Gastroesophageal sphincter (tissue), 4 donors: ENCODE measurements around the gene COL18A1. TPM values are rescaled to one million over a fixed set of nuclear protein-coding genes. Genes with fewer than 3 reads are reported as not detected.

Experiments
- ATAC-seq: fragments of 150-250 bp; one replicate; pipeline ENCODE4 v1.9.1; 2016; ENCODE audit warnings: mild to moderate bottlenecking, moderate library complexity
- H3K27ac ChIP-seq, 4 donors: fragments of 200-600 bp; sonication (generic) in 3 of 4; 1 replicate in 3 of 4; 2 replicates in 1 of 4; pipeline ENCODE4 v1.5.1; 2016 to 2019
- H3K27me3 ChIP-seq: fragments of 200-600 bp; sonication (generic); one replicate; pipeline ENCODE4 v1.5.1; 2019
- H3K36me3 ChIP-seq, 2 donors: fragments of 200-600 bp; sonication (generic); one replicate each; pipeline ENCODE4 v1.5.1; 2019; ENCODE audit warnings: control low read depth in 1 of 2
- H3K4me1 ChIP-seq, 3 donors: fragments of 200-600 bp; sonication (generic); 1 replicate in 2 of 3; 2 replicates in 1 of 3; pipeline ENCODE4 v1.5.1; 2016 to 2019; ENCODE audit warnings: control low read depth in 2 of 3
- H3K4me3 ChIP-seq, 2 donors: fragments of 200-600 bp; sonication (generic); one replicate each; pipeline ENCODE4 v1.5.1; 2019; ENCODE audit warnings: mild to moderate bottlenecking in 1 of 2, moderate library complexity in 1 of 2
- H3K9me3 ChIP-seq, 3 donors: fragments of 200-600 bp; sonication (generic); one replicate each; pipeline ENCODE4 v1.5.1; 2017 to 2019; ENCODE audit warnings: control low read depth in 2 of 3
- EP300 ChIP-seq: sonication (generic); formaldehyde crosslinking; IDR thresholded peaks from one replicate; pipeline ENCODE4 v1.6.1; 2017; ENCODE audit warnings: antibody characterized with exemption, mild to moderate bottlenecking
- POLR2A ChIP-seq, 2 donors: fragments of 450-650 bp; IDR thresholded peaks; one replicate each; pipeline ENCODE4 v1.6.1; 2017; ENCODE audit warnings: antibody characterized with exemption in 2 of 2, mild to moderate bottlenecking in 2 of 2, moderate library complexity in 1 of 2
- POLR2AphosphoS5 ChIP-seq: sonication (generic); formaldehyde crosslinking; IDR thresholded peaks from one replicate; pipeline ENCODE4 v1.6.1; 2017; ENCODE audit warnings: antibody characterized with exemption
- WGBS, 2 donors: methylation state at CpG; one replicate each; pipeline ENCODE4 v1.1.5; 2018; ENCODE audit warnings: low coverage in 1 of 2; 5-methylcytosine and 5-hydroxymethylcytosine counted together
- total RNA-seq, 4 donors: library from RNA; depleted of rRNA; stranded (reverse); fragments of >200 nt; gene quantifications; one replicate each; pipeline ENCODE4 v1.1.0, GENCODE V29; 2016
- TF ChIP-seq, protein P1 (sequence below), 4 experiments: fragments of 200-600 bp in 2 of 4; fragments of 450-650 bp in 2 of 4; sonication (generic) in 1 of 4; IDR thresholded peaks; one replicate each; pipeline ENCODE4 v1.5.1; 2017 to 2019; ENCODE audit warnings: antibody characterized with exemption in 4 of 4, mild to moderate bottlenecking in 2 of 4, moderate library complexity in 2 of 4

The COL18A1 gene
- total RNA-seq, 4 donors from 2014 or later = 69.3 to 116 (median 78.4) TPM

GRCh38 chr21:45506241-45506817, 101.4 kb downstream of the COL18A1 start:
- 24 to 91% methylated on average over 5 to 9 of the region's 22 CpGs for WGBS, 2 donors
- no peaks in the 10 kb centered on the region for H3K27me3 ChIP-seq
- H3K36me3 ChIP-seq = peaks cover 0 to 60% of the 10 kb centered on the region in 2 donors
- no peaks in the 10 kb centered on the region for H3K9me3 ChIP-seq
- no peaks in the 10 kb centered on the region for H3K4me1 ChIP-seq
- no peak for ATAC-seq
- H3K4me3 ChIP-seq = no peak overlapping the region
- H3K27ac ChIP-seq = no peak overlapping the region
- no peak for TF ChIP-seq POLR2AphosphoS5
- TF ChIP-seq POLR2A (IDR thresholded peaks at IDR 0.05) = no peak

- no peak for TF ChIP-seq EP300
- no peak for TF ChIP-seq POLR2A (IDR thresholded peaks at IDR 0.05)
- TF ChIP-seq, protein P1, sequence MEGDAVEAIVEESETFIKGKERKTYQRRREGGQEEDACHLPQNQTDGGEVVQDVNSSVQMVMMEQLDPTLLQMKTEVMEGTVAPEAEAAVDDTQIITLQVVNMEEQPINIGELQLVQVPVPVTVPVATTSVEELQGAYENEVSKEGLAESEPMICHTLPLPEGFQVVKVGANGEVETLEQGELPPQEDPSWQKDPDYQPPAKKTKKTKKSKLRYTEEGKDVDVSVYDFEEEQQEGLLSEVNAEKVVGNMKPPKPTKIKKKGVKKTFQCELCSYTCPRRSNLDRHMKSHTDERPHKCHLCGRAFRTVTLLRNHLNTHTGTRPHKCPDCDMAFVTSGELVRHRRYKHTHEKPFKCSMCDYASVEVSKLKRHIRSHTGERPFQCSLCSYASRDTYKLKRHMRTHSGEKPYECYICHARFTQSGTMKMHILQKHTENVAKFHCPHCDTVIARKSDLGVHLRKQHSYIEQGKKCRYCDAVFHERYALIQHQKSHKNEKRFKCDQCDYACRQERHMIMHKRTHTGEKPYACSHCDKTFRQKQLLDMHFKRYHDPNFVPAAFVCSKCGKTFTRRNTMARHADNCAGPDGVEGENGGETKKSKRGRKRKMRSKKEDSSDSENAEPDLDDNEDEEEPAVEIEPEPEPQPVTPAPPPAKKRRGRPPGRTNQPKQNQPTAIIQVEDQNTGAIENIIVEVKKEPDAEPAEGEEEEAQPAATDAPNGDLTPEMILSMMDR (IDR thresholded peaks at IDR 0.05) = no peak
- no peak for TF ChIP-seq POLR2AphosphoS5
- 100% methylated on average over 1 of the region's 13 CpGs; no CpG with 5 or more reads in 1 of the 2 donors for WGBS, 2 donors
- no peak for ATAC-seq
- Histone ChIP-seq H3K27ac (no peak overlapping the region), H3K36me3 (peaks cover 0 to 66% of the 10 kb centered on the region in 2 donors), H3K4me1 (no peaks in the 10 kb centered on the region), H3K27me3 (no peaks in the 10 kb centered on the region), H3K9me3 (no peaks in the 10 kb centered on the region), H3K4me3 (no peak overlapping the region)
These were observed 102.0 kb downstream of the COL18A1 start for GRCh38 chr21:45506836-45507522.

- H3K4me3 ChIP-seq = no peak overlapping the region
- no peak for ATAC-seq
- WGBS, 2 donors = 100% methylated on average over 1 of the region's 9 CpGs; no CpG with 5 or more reads in 1 of the 2 donors
- no peak overlapping the region for H3K27ac ChIP-seq
- H3K4me1 ChIP-seq = no peaks in the 10 kb centered on the region
- no peaks in the 10 kb centered on the region for H3K9me3 ChIP-seq
- TF ChIP-seq EP300 = no peak
- TF ChIP-seq POLR2A (IDR thresholded peaks at IDR 0.05) = no peak
- TF ChIP-seq, protein P1 (IDR thresholded peaks at IDR 0.05) = no peak
- no peak for TF ChIP-seq POLR2AphosphoS5
- no peaks in the 10 kb centered on the region for H3K27me3 ChIP-seq
- peaks cover 0 to 72% of the 10 kb centered on the region in 2 donors for H3K36me3 ChIP-seq
These were observed 102.5 kb downstream of the COL18A1 start for GRCh38 chr21:45507523-45507875.

DNA sequence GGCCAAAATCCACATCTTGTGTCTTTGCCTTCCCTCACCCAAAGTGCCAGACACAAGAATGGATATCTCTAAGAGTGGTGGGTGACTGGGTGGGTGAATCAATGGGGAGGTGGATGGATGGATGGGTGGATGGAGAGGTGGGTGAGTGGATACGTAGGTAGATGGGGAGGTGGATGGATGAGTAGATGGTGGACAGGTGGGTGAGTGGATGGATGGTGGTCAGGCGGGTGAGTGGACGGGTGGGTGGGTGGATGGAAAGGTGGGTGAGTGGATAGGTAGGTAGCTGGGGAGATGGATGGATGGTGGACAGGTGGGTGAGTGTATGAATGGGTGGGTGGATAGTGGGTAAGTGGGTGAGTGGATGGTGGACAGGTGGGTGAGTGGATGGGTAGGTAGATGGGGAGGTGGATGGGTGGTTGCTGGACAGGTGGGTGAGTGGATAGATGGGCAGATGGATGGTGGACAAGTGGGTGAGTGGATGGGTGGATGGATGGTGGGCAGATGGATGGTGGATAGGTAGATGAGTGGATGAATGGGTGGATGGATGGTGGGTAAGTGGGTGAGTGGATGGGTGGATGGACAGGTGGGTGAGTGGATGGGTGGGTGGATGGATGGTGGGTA, 103.0 kb downstream of the COL18A1 start:
- Histone ChIP-seq H3K36me3 (peaks cover 0 to 77% of the 10 kb centered on the region in 2 donors), H3K27me3 (no peaks in the 10 kb centered on the region), H3K9me3 (no peaks in the 10 kb centered on the region), H3K27ac (no peak overlapping the region), H3K4me1 (no peaks in the 10 kb centered on the region), H3K4me3 (no peak overlapping the region)
- no peak for ATAC-seq
- 90 to 95% methylated on average over 3 of the region's 3 CpGs for WGBS, 2 donors
- TF ChIP-seq POLR2AphosphoS5 = no peak
- no peak for TF ChIP-seq EP300
- no peak for TF ChIP-seq POLR2A (IDR thresholded peaks at IDR 0.05)
- TF ChIP-seq, protein P1 (IDR thresholded peaks at IDR 0.05) = no peak

GRCh38 chr21:45508607-45509565, 103.9 kb downstream of the COL18A1 start:
- Histone ChIP-seq H3K27ac (no peak overlapping the region), H3K4me1 (no peaks in the 10 kb centered on the region), H3K9me3 (no peaks in the 10 kb centered on the region), H3K36me3 (peaks cover 0 to 82% of the 10 kb centered on the region in 2 donors), H3K27me3 (no peaks in the 10 kb centered on the region), H3K4me3 (no peak overlapping the region)
- TF ChIP-seq, protein P1 (IDR thresholded peaks at IDR 0.05) = no peak
- no peak for TF ChIP-seq EP300
- no peak for TF ChIP-seq POLR2AphosphoS5
- no peak for TF ChIP-seq POLR2A (IDR thresholded peaks at IDR 0.05)
- no peak for ATAC-seq
- 59 to 83% methylated on average over 6 to 7 of the region's 42 CpGs for WGBS, 2 donors
